Measurements from ENCODE around the gene EIF3F.

EIF3F gene

GRCh38 chr11:8034106-8034585 is 47.0 kb downstream of the EIF3F start:
- TF ChIP-seq TAF1 (IDR thresholded peaks at IDR 0.05; ENCODE audit: low read depth), result no peak
- no peak for TF ChIP-seq EGR1 (IDR thresholded peaks at IDR 0.05)
- TF ChIP-seq NFIC (IDR thresholded peaks at IDR 0.05), result no peak
- no peak for TF ChIP-seq TCF12 (IDR thresholded peaks at IDR 0.05; ENCODE audit: low read depth)

GRCh38 chr11:8034604-8035190 is 47.6 kb downstream of the EIF3F start:
- no peak for TF ChIP-seq YY1 (IDR thresholded peaks at IDR 0.05; ENCODE audit: low read depth)
- no peak for TF ChIP-seq EGR1 (IDR thresholded peaks at IDR 0.05)
- TF ChIP-seq CEBPB (IDR thresholded peaks at IDR 0.05), result no peak
- no peak for TF ChIP-seq RAD21 (IDR thresholded peaks at IDR 0.05; ENCODE audit: low read depth)
- no peak for TF ChIP-seq ZBTB7A (IDR thresholded peaks at IDR 0.05; ENCODE audit: low read depth)
- no peak for TF ChIP-seq CREB1 (IDR thresholded peaks at IDR 0.05; ENCODE audit: low read depth)
- no peak for TF ChIP-seq EP300 (IDR thresholded peaks at IDR 0.05; ENCODE audit: borderline replicate concordance)
- TF ChIP-seq TCF12 (IDR thresholded peaks at IDR 0.05; ENCODE audit: low read depth), result no peak
- no peak for TF ChIP-seq TEAD4 (IDR thresholded peaks at IDR 0.05)
- TF ChIP-seq USF1 (IDR thresholded peaks at IDR 0.05), result no peak
- TF ChIP-seq MAX (IDR thresholded peaks at IDR 0.05), result no peak
- no peak for TF ChIP-seq FOXM1 (IDR thresholded peaks at IDR 0.05; ENCODE audit: borderline replicate concordance, low read depth)
- no peak for TF ChIP-seq TAF1 (IDR thresholded peaks at IDR 0.05; ENCODE audit: low read depth)
- TF ChIP-seq REST (IDR thresholded peaks at IDR 0.05; ENCODE audit: low read depth), result no peak

- no peak for TF ChIP-seq EP300 (IDR thresholded peaks at IDR 0.05; ENCODE audit: borderline replicate concordance)
- TF ChIP-seq USF1 (IDR thresholded peaks at IDR 0.05), result no peak
- TF ChIP-seq NFIC (IDR thresholded peaks at IDR 0.05), result no peak
- TF ChIP-seq TAF1 (IDR thresholded peaks at IDR 0.05; ENCODE audit: low read depth), result no peak
- TF ChIP-seq RAD21 (IDR thresholded peaks at IDR 0.05; ENCODE audit: low read depth), result no peak
- TF ChIP-seq CREB1 (IDR thresholded peaks at IDR 0.05; ENCODE audit: low read depth), result no peak
- no peak for TF ChIP-seq ZBTB7A (IDR thresholded peaks at IDR 0.05; ENCODE audit: low read depth)
- no peak for TF ChIP-seq FOXM1 (IDR thresholded peaks at IDR 0.05; ENCODE audit: borderline replicate concordance, low read depth)
- TF ChIP-seq REST (IDR thresholded peaks at IDR 0.05; ENCODE audit: low read depth), result no peak
- TF ChIP-seq TCF12 (IDR thresholded peaks at IDR 0.05; ENCODE audit: low read depth), result no peak
- no peak for TF ChIP-seq MAX (IDR thresholded peaks at IDR 0.05)
- TF ChIP-seq YY1 (IDR thresholded peaks at IDR 0.05; ENCODE audit: low read depth), result no peak
- no peak for TF ChIP-seq EGR1 (IDR thresholded peaks at IDR 0.05)
- TF ChIP-seq CEBPB (IDR thresholded peaks at IDR 0.05), result no peak
- TF ChIP-seq TEAD4 (IDR thresholded peaks at IDR 0.05), result no peak
These were observed 48.2 kb downstream of the EIF3F start for GRCh38 chr11:8035200-8035855.

- TF ChIP-seq USF1 (IDR thresholded peaks at IDR 0.05) (no peak), FOXM1 (IDR thresholded peaks at IDR 0.05; ENCODE audit: borderline replicate concordance, low read depth) (no peak), EGR1 (IDR thresholded peaks at IDR 0.05) (no peak), TAF1 (IDR thresholded peaks at IDR 0.05; ENCODE audit: low read depth) (no peak), RAD21 (IDR thresholded peaks at IDR 0.05; ENCODE audit: low read depth) (no peak), EP300 (IDR thresholded peaks at IDR 0.05; ENCODE audit: borderline replicate concordance) (no peak), TEAD4 (IDR thresholded peaks at IDR 0.05) (no peak), REST (IDR thresholded peaks at IDR 0.05; ENCODE audit: low read depth) (no peak), TCF12 (IDR thresholded peaks at IDR 0.05; ENCODE audit: low read depth) (no peak), CEBPB (IDR thresholded peaks at IDR 0.05) (no peak), NFIC (IDR thresholded peaks at IDR 0.05) (no peak), MAX (IDR thresholded peaks at IDR 0.05) (no peak), ZBTB7A (IDR thresholded peaks at IDR 0.05; ENCODE audit: low read depth) (no peak)
These were observed 49.1 kb downstream of the EIF3F start for GRCh38 chr11:8036002-8036802.
